Karpas-422 (cell line): ENCODE measurements around the gene CDYL2. TPM values are rescaled to one million over a fixed set of nuclear protein-coding genes. Genes with fewer than 3 reads are reported as not detected.

Experiments
- DNase-seq: peaks from one replicate; pipeline ENCODE4 v3.0.0-alpha.2; 2015
- H2AFZ ChIP-seq: fragments of 200-600 bp; sonication (generic); 2 replicates; pipeline ENCODE4 v1.6.1; 2014; ENCODE audit warnings: antibody characterized with exemption, low read length, mixed read lengths
- H3K27ac ChIP-seq: fragments of 200-600 bp; sonication (generic); 2 replicates; pipeline ENCODE4 v1.5.1; 2014; ENCODE audit warnings: mild to moderate bottlenecking, low read length, moderate library complexity
- H3K27me3 ChIP-seq: fragments of 200-600 bp; sonication (generic); 2 replicates; pipeline ENCODE4 v1.6.1; 2014; ENCODE audit warnings: low read length, mixed read lengths
- H3K36me3 ChIP-seq: fragments of 200-600 bp; sonication (generic); 2 replicates; pipeline ENCODE4 v1.6.1; 2014; ENCODE audit warnings: low read length, mixed read lengths; ENCODE audit not compliant: insufficient read depth
- H3K4me1 ChIP-seq: fragments of 200-600 bp; sonication (generic); 2 replicates; pipeline ENCODE4 v1.6.1; 2014; ENCODE audit warnings: mild to moderate bottlenecking, low read length, mixed read lengths
- H3K4me2 ChIP-seq: fragments of 200-600 bp; sonication (generic); 2 replicates; pipeline ENCODE4 v1.6.1; 2014; ENCODE audit warnings: low read length, low read depth, mild to moderate bottlenecking; ENCODE audit not compliant: poor library complexity, severe bottlenecking
- H3K4me3 ChIP-seq: fragments of 200-600 bp; sonication (generic); 2 replicates; pipeline ENCODE4 v1.5.1; 2014; ENCODE audit warnings: mild to moderate bottlenecking, antibody characterized with exemption, low read length, mixed read lengths
- H3K79me2 ChIP-seq: fragments of 200-600 bp; sonication (generic); 2 replicates; pipeline ENCODE4 v1.6.1; 2014; ENCODE audit warnings: mild to moderate bottlenecking, low read length, mixed read lengths
- H3K9ac ChIP-seq: fragments of 200-600 bp; sonication (generic); 2 replicates; pipeline ENCODE4 v1.6.0; 2014; ENCODE audit warnings: low read length
- H3K9me2 ChIP-seq: fragments of 200-600 bp; sonication (generic), shearing (Covaris generic); replicated peaks from 2 replicates; pipeline ENCODE4 v1.6.0; 2014; ENCODE audit warnings: mild to moderate bottlenecking, low read length, moderate library complexity; ENCODE audit not compliant: insufficient read depth
- H3K9me3 ChIP-seq: fragments of 300-700, 200-600 bp; sonication (generic); 2 replicates; pipeline ENCODE4 v1.6.1; 2014; ENCODE audit warnings: low read length, mixed read lengths
- H4K20me1 ChIP-seq: fragments of 200-600 bp; sonication (generic); 2 replicates; pipeline ENCODE4 v1.6.1; 2014; ENCODE audit warnings: mild to moderate bottlenecking, antibody characterized with exemption, low read length, low read depth; ENCODE audit not compliant: insufficient read depth
- total RNA-seq: library from RNA; depleted of rRNA; stranded (reverse); fragments of >200 nt; shearing (Covaris generic); gene quantifications from 2 replicates; pipeline ENCODE4 v1.2.3, GENCODE V29; 2014; ENCODE audit warnings: low replicate concordance

Gene CDYL2
- total RNA-seq, 1 experiment from 2014 or later, result not detected

- DNase-seq, result no peak
- no peaks in the 10 kb centered on the region for H3K4me1 ChIP-seq
- no peaks in the 10 kb centered on the region for H3K9me2 ChIP-seq
- no peak overlapping the region for H3K4me2 ChIP-seq
- no peaks in the 10 kb centered on the region for H3K79me2 ChIP-seq
- no peaks in the 10 kb centered on the region for H3K9me3 ChIP-seq
- no peaks in the 10 kb centered on the region for H4K20me1 ChIP-seq
- H3K36me3 ChIP-seq, result no peaks in the 10 kb centered on the region
- H3K9ac ChIP-seq, result no peak overlapping the region
- no peak overlapping the region for H3K4me3 ChIP-seq
- no peaks in the 10 kb centered on the region for H3K27me3 ChIP-seq
- H3K27ac ChIP-seq, result no peak overlapping the region
- H2AFZ ChIP-seq, result no peak overlapping the region
Observed at GRCh38 chr16:80585764-80586163, 218.6 kb downstream of the CDYL2 start.

DNA sequence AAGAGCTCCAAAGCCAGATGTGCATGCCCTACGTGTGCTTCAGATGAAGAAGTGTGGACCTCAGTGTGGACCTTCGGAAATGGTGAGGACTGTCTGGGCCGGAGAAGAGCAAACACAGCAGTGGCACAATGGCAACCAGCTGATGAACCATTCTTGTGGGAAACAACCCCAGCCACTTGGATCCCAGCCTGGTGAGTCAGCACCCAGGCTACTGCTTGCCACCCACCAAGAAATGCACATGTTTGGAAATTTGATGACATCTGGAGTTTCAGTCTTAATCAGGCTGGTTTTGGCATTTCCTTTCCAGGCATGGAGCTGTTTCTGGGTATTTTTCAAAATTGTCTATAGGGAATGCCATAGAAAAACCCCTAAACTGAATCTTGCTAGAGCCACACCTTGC is 220.9 kb downstream of the CDYL2 start:
- Histone ChIP-seq H3K4me2 (no peak overlapping the region), H3K27ac (no peak overlapping the region), H2AFZ (no peak overlapping the region), H3K27me3 (no peaks in the 10 kb centered on the region), H4K20me1 (no peaks in the 10 kb centered on the region), H3K79me2 (no peaks in the 10 kb centered on the region), H3K9me3 (no peaks in the 10 kb centered on the region), H3K9ac (no peak overlapping the region), H3K4me3 (no peak overlapping the region), H3K36me3 (no peaks in the 10 kb centered on the region), H3K4me1 (no peaks in the 10 kb centered on the region), H3K9me2 (no peaks in the 10 kb centered on the region)
- no peak for DNase-seq

- H3K27me3 ChIP-seq, result no peaks in the 10 kb centered on the region
- H3K36me3 ChIP-seq, result no peaks in the 10 kb centered on the region
- no peaks in the 10 kb centered on the region for H3K9me3 ChIP-seq
- H4K20me1 ChIP-seq, result no peaks in the 10 kb centered on the region
- no peak for DNase-seq
- no peaks in the 10 kb centered on the region for H3K9me2 ChIP-seq
- no peak overlapping the region for H3K27ac ChIP-seq
- H3K4me1 ChIP-seq, result no peaks in the 10 kb centered on the region
- H2AFZ ChIP-seq, result no peak overlapping the region
- H3K79me2 ChIP-seq, result no peaks in the 10 kb centered on the region
- H3K9ac ChIP-seq, result no peak overlapping the region
- no peak overlapping the region for H3K4me3 ChIP-seq
- H3K4me2 ChIP-seq, result no peak overlapping the region
Observed at GRCh38 chr16:80580109-80580832, 224.1 kb downstream of the CDYL2 start.

GRCh38 chr16:80577485-80578280 is 226.7 kb downstream of the CDYL2 start:
- H3K4me2 ChIP-seq, result no peak overlapping the region
- H4K20me1 ChIP-seq, result no peaks in the 10 kb centered on the region
- H3K4me3 ChIP-seq, result no peak overlapping the region
- DNase-seq, result no peak
- no peaks in the 10 kb centered on the region for H3K9me3 ChIP-seq
- H3K9me2 ChIP-seq, result no peaks in the 10 kb centered on the region
- no peak overlapping the region for H3K9ac ChIP-seq
- H3K27ac ChIP-seq, result no peak overlapping the region
- H3K4me1 ChIP-seq, result no peaks in the 10 kb centered on the region
- no peak overlapping the region for H2AFZ ChIP-seq
- no peaks in the 10 kb centered on the region for H3K79me2 ChIP-seq
- H3K27me3 ChIP-seq, result no peaks in the 10 kb centered on the region
- no peaks in the 10 kb centered on the region for H3K36me3 ChIP-seq

GRCh38 chr16:80576343-80576912 is 228.0 kb downstream of the CDYL2 start:
- H3K9me3 ChIP-seq, result no peaks in the 10 kb centered on the region
- no peaks in the 10 kb centered on the region for H3K79me2 ChIP-seq
- H3K27me3 ChIP-seq, result no peaks in the 10 kb centered on the region
- no peak overlapping the region for H3K4me3 ChIP-seq
- H3K4me1 ChIP-seq, result no peaks in the 10 kb centered on the region
- no peaks in the 10 kb centered on the region for H4K20me1 ChIP-seq
- no peak overlapping the region for H3K4me2 ChIP-seq
- no peaks in the 10 kb centered on the region for H3K36me3 ChIP-seq
- DNase-seq, result no peak
- no peak overlapping the region for H2AFZ ChIP-seq
- no peak overlapping the region for H3K9ac ChIP-seq
- no peak overlapping the region for H3K27ac ChIP-seq
- no peaks in the 10 kb centered on the region for H3K9me2 ChIP-seq

GRCh38 chr16:80573700-80574120 is 230.7 kb downstream of the CDYL2 start:
- H3K9me3 ChIP-seq, result no peaks in the 10 kb centered on the region
- no peaks in the 10 kb centered on the region for H3K36me3 ChIP-seq
- H3K27me3 ChIP-seq, result no peaks in the 10 kb centered on the region
- no peak overlapping the region for H3K27ac ChIP-seq
- H3K4me3 ChIP-seq, result no peak overlapping the region
- H3K4me1 ChIP-seq, result no peaks in the 10 kb centered on the region
- no peaks in the 10 kb centered on the region for H3K9me2 ChIP-seq
- H4K20me1 ChIP-seq, result no peaks in the 10 kb centered on the region
- no peak overlapping the region for H3K4me2 ChIP-seq
- H3K79me2 ChIP-seq, result no peaks in the 10 kb centered on the region
- no peak overlapping the region for H2AFZ ChIP-seq
- H3K9ac ChIP-seq, result no peak overlapping the region
- no peak for DNase-seq

GRCh38 chr16:80570106-80570478 is 234.3 kb downstream of the CDYL2 start:
- no peak for DNase-seq
- no peaks in the 10 kb centered on the region for H3K4me1 ChIP-seq
- H3K27ac ChIP-seq, result no peak overlapping the region
- no peaks in the 10 kb centered on the region for H3K9me3 ChIP-seq
- H2AFZ ChIP-seq, result no peak overlapping the region
- H3K36me3 ChIP-seq, result no peaks in the 10 kb centered on the region
- H3K9ac ChIP-seq, result no peak overlapping the region
- H3K79me2 ChIP-seq, result no peaks in the 10 kb centered on the region
- no peak overlapping the region for H3K4me3 ChIP-seq
- no peaks in the 10 kb centered on the region for H3K9me2 ChIP-seq
- no peak overlapping the region for H3K4me2 ChIP-seq
- H3K27me3 ChIP-seq, result no peaks in the 10 kb centered on the region
- H4K20me1 ChIP-seq, result no peaks in the 10 kb centered on the region

GRCh38 chr16:80569440-80570105 is 234.8 kb downstream of the CDYL2 start:
- DNase-seq, result no peak
- Histone ChIP-seq H3K4me1 (no peaks in the 10 kb centered on the region), H3K4me2 (no peak overlapping the region), H3K9me2 (no peaks in the 10 kb centered on the region), H4K20me1 (no peaks in the 10 kb centered on the region), H3K27me3 (no peaks in the 10 kb centered on the region), H2AFZ (no peak overlapping the region), H3K79me2 (no peaks in the 10 kb centered on the region), H3K36me3 (no peaks in the 10 kb centered on the region), H3K27ac (no peak overlapping the region), H3K9ac (no peak overlapping the region), H3K9me3 (no peaks in the 10 kb centered on the region), H3K4me3 (no peak overlapping the region)
